ENCODE measurements around the gene RGL3.
"Not testable (repeated sequence)": the region's sequence is repeated elsewhere in the genome, so short reads cannot be mapped to it uniquely, and the experiment has no call there.

RGL3 gene

DNA sequence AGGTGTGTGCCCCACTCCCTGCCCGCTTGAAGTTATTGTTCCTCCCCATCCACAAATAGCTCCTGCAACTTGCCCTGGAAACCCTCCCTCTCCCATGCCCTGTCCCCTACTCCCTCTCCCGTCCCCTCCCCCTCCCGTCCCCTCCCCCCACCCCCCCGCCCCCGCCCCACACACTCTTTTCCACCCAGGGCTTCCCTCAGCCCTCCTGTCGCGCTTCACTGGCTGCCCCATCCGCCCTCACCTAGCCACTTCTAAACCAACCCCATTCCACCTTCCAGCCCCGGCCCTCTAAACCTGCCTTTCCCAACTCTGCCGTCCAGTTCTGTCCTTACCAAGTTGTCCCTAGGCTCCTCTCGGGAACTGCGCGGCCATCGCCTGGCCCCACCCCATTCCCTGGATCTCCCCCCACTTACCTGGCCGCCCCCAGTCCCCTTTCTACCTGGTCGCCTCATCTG is 993 bp downstream of the RGL3 start:
- no peak for TF ChIP-seq ZNF274 (IDR thresholded peaks at IDR 0.05; ENCODE audit: low read depth, low read length)
- no peak overlapping the region for H3K4me3 ChIP-seq (ENCODE audit: low read length)

DNA sequence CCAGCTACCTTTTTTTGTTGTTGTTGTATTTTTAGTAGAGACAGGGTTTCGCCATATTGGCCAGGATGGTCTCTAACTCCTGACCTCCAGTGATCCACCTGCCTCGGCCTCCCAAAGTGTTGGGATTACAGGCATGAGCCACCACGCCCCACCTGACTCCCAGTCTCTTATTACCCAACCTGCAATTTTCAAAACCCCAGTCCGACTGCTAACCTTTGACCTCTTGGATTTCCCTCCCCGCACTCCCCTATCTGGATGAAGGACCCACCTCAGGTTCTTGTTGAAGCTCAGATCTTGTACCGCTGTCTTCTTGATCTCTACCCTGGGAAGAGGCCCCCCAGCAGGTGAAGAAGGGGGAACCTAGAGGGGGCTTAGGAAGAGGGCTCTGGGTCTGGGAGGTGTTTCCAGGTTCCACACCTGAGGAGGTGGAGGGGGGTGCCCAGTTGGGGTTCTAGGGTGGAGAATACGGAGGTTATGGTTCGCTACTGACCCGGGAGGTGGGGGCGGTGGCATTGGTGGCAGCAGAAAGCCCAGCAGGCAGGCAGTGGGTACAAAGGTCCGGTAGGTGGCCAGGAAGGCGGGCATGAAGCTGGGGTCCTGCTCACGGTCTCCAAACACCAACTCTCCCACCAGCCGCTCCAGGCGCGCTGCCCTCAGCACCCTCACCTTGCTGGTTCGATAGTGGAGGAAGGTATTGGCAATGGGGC is 2.6 kb downstream of the RGL3 start:
- no peak for TF ChIP-seq ZNF274 (IDR thresholded peaks at IDR 0.05; ENCODE audit: low read depth, low read length)
- no peak overlapping the region for H3K4me3 ChIP-seq (ENCODE audit: low read length)

DNA sequence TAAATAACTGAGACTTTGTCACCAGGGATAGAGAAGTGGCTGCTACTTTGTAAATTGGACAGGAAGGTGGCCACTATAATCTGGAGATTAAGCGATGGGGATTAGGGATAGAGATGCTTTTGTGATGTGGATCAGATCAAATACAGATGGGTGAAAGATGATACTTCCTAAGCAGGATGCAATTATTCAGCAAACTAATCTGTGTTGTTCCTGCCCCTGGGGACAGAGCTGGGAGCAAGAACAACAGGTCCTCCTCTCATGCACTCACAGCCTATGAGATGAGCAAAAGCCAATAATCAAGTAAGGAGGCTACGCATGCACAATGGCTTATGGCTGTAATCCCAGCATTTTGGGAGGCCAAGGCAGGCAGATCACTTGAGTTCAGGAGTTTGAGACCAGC is 4.6 kb downstream of the RGL3 start:
- no peak for TF ChIP-seq ZNF274 (IDR thresholded peaks at IDR 0.05; ENCODE audit: low read depth, low read length)
- H3K4me3 ChIP-seq (ENCODE audit: low read length), result no peak overlapping the region

DNA sequence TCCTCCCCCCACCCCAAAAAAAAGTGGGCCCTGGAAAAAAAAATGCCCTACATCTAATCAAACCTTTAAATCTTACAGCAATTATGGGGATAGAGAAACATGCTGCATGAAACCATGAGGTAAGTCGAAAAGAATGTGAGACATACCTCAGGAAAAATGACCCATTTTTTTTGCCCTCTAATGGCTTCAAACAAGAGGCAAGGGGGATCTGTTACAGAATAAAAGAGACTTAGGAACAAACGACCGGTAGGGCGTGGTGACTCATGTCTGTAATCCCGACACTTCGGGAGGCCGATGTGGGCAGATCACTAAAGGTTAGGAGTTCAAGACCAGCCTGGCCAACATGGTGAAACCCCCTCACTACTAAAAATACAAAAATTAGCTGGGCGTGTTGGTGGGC is 8.4 kb downstream of the RGL3 start:
- no peak for TF ChIP-seq ZNF274 (IDR thresholded peaks at IDR 0.05; ENCODE audit: low read depth, low read length)
- no peak overlapping the region for H3K4me3 ChIP-seq (ENCODE audit: low read length)

DNA sequence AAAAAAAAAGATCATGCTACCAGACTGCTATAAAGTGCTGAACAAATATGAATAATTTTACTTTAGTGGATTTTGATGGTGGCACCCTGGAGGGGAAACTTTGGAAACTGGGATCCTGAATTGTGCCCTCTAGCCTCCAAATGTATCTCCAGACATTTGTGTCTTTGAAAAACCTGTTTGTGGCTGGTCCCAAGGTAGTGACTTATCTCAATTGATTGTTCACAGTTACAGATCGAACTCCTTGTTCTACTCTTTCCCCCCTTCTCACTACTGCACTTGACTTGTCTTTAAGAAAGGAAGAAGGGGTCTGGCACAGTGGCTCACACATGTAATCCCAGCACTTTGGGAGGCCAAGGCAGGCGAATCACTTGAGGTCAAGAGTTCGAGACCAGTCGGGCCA is 10.5 kb downstream of the RGL3 start:
- H3K4me3 ChIP-seq (ENCODE audit: low read length), result no peak overlapping the region
- TF ChIP-seq ZNF274 (IDR thresholded peaks at IDR 0.05; ENCODE audit: low read depth, low read length), result no peak

DNA sequence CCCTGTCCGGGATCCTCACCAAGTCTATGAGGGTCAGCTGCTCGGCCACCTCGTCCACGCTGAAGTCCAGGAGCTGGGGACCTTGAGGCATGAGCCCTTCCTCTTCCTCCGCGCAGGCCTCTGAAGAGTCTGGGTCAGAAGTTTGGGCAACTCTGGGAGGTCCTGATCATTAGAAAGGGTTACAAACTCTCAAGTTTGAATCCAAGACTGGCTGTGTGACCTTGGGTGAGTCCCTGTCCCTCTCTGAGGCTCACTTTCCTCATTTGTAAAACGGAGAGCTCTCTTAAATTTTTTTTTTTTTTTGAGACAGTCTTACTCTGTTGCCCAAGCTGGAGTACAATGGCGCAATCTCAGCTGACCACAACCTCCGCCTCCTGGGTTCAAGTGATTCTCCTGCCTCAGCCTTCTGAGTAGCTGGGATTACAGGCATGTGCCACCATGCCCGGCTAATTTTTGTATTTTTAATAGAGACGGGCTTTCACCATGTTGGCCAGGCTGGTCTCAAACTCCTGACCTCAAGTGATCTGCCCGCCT is 12.3 kb downstream of the RGL3 start:
- H3K4me3 ChIP-seq (ENCODE audit: low read length), result not testable (repeated sequence)

DNA sequence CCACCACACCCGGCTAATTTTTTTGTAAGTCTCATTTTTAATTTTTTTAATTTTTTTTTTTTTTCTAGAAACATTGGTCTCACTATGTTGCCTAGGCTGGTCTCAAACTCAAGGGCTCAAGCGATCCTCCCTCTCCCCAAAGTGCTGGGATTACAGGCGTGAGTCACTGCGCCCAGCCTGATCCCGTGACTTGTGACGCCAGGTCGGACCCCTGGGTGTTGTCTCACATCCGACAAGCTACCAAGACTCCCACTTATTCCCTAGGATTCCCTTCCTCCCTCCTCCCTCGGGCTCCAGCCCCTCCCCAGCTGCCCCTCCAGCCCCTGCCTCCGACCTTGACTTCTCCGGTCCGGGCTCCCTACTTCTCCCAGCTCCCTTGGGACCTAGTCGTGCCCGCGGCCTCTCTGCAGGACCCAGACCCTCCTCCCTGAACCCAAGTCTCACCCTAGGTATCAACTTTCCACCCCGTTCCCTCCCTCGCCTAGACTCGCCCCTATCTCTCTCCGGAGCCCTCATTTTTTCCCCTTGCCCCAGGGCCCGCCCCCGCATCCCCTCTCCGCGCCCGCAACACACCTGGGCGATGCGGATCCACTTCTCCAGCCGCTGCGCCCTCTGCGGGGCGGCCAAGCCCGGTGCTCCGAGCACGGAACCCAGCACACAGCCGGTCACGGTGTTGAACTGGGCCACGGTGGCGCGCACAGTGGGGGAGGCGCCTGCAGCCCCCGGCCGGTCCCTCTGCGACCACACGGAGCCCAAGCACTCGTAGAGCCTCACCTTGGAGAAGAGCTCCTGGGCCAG is 13.1 kb downstream of the RGL3 start:
- no peak overlapping the region for H3K4me3 ChIP-seq (ENCODE audit: low read length)
- TF ChIP-seq ZNF274 (IDR thresholded peaks at IDR 0.05; ENCODE audit: low read depth, low read length), result no peak

DNA sequence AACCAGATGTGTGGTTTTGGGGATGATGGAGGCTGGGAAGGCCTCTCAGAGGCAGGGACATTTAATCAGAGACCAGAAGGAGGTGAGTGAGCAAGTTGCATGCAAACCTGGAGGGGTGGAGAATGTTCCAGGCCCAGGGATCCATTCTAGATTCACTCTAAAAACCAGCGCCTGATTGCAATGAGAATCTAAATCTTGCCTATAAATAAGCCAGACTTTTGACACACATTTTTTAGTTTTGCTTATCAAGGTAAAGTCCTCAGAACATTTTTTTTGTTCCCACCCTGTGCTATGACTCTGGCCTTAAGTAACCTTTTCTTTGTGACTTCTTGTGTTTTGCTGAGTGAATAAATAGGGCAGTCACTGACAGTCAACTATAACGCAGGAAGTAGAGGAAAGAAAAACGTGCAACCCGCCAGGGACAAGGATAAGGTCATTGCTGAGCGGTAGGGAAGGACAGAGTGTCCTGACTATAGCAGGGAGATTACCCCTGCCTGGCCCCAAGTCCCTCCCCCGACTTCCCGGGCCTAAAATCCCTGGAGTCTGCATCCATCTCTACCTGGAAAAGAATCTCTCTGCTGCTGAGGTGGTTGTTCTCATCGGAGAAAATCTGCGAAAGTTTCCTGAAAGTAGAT is 14.4 kb downstream of the RGL3 start:
- TF ChIP-seq ZNF274 (IDR thresholded peaks at IDR 0.05; ENCODE audit: low read depth, low read length), result no peak
- H3K4me3 ChIP-seq (ENCODE audit: low read length), result no peak overlapping the region

DNA sequence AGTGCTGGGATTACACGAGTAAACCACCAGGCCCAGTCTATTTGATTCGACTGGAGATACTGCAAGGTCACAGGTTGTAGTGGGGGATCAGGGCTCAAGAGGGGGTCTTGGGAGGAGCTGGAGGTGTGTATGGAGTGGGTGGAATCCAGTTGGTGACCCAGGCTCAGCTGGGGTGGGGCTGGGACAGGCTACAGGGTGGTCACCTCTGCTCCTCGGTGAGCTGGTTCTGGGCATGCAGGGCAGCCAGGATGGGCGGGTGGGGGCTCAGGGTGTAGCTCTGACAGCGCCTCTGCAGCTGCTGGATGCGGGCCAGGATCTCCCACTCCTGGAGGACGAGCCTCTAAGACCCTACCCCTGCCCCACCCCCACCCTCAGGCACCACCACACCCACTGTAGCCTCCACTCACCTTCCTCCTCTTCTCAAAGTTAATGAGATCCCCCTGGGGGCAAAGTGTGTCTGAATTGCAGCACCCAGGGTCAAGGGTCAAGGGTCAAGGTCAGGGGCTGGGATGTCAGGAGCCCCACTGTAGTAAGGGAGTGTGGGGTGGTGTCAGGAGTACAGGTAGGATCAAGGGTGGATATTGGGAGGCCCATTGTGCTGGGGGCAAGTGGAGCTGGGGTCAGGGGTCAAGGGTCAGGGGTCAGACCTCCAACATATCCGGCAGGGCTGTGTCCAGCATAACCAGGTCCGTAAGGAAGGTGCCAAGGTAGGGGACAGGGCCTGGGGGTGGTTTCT is 17.1 kb downstream of the RGL3 start:
- H3K4me3 ChIP-seq (ENCODE audit: low read length), result no peak overlapping the region
- no peak for TF ChIP-seq ZNF274 (IDR thresholded peaks at IDR 0.05; ENCODE audit: low read depth, low read length)

DNA sequence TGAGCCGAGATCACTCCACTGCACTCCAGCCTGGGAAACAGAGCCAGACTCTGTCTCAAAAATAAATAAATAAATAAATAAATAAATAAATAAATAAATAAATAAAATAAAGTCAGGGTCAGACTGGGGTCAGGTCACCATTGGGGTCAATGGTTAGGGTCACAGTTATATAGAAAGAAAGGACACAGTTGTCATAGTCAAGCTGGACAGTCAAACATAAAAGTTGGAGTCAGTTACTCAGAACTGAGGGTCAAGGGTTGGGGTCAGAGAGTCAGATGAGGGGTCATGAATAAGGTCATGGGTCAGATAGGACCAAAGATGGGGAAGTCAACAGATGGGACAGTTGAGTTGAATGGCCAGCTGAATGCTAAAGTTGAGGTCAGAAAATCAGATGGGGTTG is 18.3 kb downstream of the RGL3 start:
- TF ChIP-seq ZNF274 (IDR thresholded peaks at IDR 0.05; ENCODE audit: low read depth, low read length), result no peak
- H3K4me3 ChIP-seq (ENCODE audit: low read length), result no peak overlapping the region

DNA sequence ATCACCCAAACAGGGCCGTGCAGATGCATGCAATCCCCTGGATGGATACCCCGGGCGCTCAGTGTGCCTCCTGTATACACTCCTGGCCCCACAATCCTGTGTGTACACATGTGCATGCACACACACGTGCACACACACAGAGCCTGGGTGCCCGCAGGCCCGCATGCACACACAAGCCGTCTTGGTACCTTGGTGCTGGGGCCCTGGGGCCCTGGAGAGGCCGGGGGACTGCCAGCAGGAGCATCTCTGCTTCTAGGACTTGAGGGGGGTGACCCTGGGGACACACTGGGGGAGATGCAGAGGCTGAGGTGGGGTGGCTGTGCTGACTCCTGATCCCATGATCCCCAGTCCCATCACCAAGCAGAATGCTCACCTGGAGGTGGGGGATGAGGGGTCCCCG is 19.4 kb downstream of the RGL3 start:
- H3K4me3 ChIP-seq (ENCODE audit: low read length), result no peak overlapping the region
- TF ChIP-seq ZNF274 (IDR thresholded peaks at IDR 0.05; ENCODE audit: low read depth, low read length), result no peak

DNA sequence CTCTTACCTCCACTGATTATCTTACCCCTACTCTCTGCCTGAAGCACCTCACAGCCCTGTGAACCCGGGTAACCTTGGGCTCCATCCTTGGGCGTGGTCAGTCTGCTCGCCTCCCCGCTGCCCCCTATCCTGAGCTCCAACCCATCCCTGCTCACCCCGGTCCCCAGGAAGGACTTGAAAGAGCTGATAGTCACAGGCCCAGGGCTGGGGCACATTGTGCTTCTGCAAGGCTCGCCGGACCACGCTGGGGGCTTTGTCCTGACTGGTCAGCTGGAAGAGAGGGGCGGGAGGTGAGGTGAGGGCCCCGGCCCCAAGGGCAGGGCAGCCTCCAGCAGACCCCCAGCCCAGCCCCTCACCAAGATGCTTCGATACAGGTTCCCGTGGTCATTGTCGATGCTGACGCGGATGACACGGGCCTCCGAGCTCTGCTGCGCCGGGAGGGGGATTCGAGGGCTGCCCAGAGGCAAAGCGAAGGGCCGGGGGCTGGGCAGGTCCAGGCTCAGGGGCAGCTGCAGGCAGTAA is 22.0 kb downstream of the RGL3 start:
- no peak overlapping the region for H3K4me3 ChIP-seq (ENCODE audit: low read length)
- TF ChIP-seq ZNF274 (IDR thresholded peaks at IDR 0.05; ENCODE audit: low read depth, low read length), result no peak

DNA sequence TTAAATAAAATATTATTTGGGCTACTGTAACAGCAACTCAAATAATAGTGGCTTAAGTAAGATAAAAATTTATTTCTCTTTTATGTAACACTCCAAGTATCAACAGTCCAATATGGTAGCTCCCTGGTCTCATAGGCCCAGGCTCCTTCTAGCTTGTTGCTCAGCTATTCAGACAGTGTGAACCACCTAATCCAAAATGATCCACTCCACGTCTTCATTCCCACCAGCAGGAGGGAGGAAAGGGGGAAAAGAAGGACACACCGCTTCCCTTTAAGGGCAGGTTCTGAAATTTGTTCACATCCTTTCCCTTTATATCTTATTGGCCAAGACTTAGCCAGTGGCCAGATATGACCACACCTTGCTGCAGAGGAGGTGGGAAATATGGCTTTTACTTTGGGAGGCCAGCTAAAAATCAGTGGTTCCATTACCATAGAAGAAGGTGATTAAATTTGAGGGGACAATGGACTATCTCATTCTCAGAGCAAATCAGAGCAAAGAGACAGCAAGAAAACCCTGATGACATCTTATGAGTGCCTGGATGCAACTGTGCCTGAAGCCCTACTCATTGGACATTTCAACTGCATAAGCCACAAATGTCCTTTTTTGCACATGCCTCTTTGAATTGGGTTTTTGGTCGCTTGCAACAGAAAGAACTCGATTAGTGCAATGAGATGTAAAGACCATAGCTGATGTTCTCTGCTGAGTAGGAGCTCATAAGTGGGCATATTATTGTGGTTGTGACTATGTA is 28.0 kb downstream of the RGL3 start:
- TF ChIP-seq ZNF274 (IDR thresholded peaks at IDR 0.05; ENCODE audit: low read depth, low read length), result no peak
- H3K4me3 ChIP-seq (ENCODE audit: low read length), result no peak overlapping the region

Measured in GM08714 (cell line).